Measurements from ENCODE around the gene WNT7B. TPM values are rescaled to one million over a fixed set of nuclear protein-coding genes. Genes with fewer than 3 reads are reported as not detected.

Gene WNT7B
- total RNA-seq, 1 donor from 2014 or later: not detected

DNA sequence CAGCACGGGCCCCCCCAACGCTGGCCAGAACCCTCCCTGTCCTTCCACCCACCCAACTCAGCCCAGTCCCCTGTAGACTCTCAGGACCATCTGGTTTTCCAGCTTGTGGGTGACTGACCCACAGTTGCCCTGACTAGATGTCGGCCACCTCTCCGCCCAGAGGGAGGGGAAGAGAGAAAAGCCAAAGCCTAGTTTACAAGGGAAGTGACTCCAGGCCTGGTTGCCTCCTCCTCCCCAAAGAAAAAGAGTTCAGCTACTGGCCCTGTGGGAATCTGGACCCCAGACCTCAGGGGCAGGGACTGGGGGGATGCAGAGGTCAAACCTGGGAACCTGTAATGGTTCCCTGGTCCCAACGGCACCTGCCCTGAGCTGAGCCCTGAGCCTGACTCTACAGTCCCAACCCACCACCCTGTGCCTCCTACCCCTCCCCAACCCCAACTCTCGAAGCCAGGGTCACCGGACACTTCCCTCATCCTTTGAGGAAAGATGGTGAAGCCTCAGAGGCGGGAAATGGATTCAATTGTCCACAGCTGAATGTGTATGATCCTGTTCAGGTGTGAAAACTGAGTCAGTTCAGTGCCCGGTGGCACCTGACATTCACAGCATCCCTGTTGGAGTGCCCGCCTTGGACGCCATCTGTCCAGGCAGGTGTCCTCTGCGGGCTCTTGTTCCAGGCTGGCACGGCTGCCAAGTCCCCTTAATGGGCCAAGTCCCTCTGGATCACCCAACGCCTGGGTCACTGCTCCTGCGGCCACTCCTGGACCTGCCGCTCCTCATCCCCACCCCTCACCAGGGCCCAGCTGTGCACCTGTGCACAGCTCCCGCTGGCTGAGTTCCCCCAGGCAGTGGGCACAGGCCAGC lies 21.0 kb upstream of the WNT7B start:
- intact Hi-C loops (cut with DNase I): loop anchor here (5.0 to 10.0 kb wide), 3 partner anchors 249 to 547 kb away; no protein-coding TSS in a partner anchor
- DNase-seq (ENCODE audit: low spot score): no peak

DNA sequence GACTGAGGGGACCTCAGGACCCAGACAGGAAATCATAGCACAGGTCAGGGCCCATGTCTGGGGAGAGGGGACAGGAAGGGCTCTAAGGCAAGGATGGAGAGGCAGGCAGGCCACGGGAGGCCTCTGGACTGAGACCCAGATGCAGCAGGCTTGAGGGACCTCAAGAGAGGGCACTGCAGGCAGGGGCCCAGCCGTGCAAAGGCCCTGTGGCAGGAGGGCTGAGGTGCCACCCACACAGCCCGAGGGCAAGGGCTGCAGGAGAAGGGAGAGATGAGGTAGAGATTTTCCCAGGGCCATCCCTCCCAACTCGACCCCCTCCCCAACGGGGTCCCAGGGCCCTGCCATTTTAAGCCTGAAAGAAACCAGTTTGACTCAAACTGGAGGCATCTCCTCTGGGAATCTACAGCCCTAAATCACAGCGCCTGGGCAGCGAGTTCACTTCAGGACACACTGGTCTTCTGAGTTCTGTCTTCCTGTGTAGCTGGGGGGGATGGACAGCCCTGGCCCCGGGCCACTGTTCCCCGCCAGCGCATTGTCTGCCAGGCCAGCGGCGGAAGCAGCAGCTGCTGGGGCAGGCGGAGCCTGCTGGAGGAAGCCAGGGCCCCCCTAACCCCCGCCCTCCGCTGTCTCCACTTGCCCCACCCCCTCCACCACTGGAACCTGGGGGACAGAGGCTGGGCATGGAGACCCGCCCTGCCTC lies 20.3 kb upstream of the WNT7B start:
- intact Hi-C loops (cut with DNase I): loop anchor here (5.0 to 10.0 kb wide), 3 partner anchors 250 to 548 kb away; no protein-coding TSS in a partner anchor
- DNase-seq (ENCODE audit: low spot score): peak; percentile 93

DNA sequence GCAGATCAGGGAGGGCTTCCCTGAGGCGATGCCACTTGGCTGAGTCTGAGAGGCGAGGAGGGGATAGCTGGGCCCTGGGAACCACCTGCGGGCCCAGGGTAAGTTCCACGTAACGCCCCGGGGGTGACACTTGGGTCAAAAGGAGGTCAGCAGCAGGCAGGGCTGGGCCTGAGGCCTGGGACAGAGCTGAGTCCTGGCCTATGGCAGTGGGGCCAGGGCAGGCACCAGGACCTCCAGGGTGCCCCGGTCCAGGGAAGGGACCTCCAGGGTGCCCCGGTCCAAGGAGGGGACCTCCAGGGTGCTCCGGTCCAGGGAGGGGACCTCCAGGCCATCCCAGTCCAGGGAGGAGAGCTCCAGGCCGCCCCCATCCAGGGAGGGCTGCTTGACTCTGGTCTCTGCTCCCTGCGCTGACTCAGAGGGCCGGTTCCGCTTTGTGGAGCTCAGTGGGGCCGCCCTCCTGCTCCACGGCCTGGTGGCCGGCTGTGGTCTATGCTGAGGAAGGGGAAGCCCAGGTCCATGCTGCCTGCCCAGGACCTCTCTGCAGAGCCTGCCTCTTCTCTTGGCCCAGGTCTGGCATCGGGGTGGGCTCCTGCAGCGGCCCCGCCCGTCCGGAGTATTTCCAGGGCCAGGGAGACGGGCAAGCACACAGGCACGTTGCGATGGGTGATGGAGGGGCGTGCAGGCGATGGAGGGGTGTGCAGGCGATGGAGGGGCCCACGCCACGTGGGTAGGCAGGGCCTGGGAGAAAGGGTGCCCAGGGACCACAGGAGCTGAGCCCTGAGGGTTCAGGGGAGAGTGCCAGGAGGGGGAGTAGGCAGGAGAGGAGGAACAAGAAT lies 19.5 kb upstream of the WNT7B start:
- intact Hi-C loops (cut with DNase I): loop anchor here (5.0 to 10.0 kb wide), 3 partner anchors 251 to 548 kb away; no protein-coding TSS in a partner anchor
- peak; percentile 89 for DNase-seq (ENCODE audit: low spot score)

DNA sequence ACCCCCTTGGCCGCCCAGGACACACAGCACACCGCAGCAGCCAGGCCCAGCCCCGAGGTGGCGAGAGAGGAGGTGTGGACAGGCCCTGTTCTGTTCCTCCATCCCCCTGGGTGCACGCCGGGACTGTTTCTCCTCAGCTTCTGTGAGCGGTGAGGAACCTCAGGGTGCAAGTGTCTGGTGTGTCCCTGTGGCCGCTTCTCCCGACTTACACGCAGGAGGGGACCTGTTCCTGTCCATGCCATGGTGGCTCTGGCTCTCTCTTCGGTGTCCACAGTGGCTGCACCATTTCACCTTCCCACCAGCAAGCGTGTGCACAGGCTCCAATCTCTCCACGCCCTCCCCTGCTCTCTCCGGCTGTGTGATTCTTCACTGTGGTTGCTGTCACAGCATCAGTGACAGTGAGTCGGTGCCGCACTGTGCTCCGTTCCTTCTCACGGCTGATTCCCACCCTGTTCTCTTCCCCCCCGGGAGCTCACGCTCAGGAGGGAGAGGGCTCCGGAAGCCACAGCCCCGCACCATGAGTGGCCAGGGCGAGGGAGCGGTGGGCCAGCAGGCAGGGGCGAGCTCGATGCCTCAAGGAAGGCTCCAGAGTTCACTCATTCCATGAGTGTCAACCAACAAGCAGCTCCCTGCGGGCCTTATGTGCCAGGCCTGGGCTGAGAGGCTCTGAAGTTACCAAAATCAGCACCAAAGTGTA lies 18.6 kb upstream of the WNT7B start:
- intact Hi-C loops (cut with DNase I): loop anchor here (1.0 to 10.0 kb wide), 4 partner anchors 121 to 549 kb away; no protein-coding TSS in a partner anchor
- no peak for DNase-seq (ENCODE audit: low spot score)

DNA sequence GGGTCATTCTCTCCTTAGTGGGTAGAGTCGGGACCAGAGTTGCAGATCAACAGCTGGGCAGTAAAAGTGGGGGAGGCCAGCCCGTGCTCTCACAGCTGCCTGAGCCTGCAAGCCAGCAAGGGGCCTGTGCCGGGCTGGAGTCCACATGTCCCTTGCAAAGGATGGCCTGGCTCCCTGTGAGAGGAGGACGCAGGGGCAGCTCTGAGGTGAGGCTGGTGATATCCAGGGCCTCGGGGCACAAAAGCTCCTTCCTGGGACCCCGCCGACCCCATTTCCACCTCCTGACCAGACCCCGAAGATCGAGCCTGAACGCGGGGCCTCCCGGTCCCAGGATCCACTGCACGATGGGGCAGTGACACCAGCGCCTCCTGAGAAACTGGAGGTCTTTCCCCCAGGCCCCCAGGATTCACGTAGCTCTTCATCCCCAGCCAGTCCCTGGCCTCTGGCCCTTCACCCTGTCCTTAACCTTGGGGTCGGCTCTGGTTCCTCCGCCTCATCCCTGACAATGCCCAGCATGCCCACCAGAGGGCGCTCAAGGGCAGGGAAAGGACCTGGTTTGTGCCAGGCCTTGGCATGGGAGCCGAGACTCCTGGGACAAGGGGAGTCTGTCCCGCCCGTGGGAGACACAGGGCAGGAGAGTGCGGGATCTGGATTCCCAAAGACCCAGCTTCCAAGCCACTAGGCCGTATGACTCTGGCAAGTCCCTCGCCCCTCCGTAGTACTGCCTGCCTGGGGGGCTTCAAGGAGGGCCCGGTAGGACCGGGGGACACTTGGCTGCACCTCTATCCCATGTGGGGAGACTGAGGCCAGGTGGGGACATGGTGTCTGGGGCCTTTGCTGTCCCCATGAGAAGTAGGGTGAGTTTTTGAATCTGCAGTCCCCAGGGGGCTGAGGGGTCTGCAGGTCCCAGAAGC lies 17.8 kb upstream of the WNT7B start:
- intact Hi-C loops (cut with DNase I): loop anchor here (1.0 to 10.0 kb wide), 4 partner anchors 122 to 550 kb away; no protein-coding TSS in a partner anchor
- DNase-seq (ENCODE audit: low spot score): peak; percentile 93

DNA sequence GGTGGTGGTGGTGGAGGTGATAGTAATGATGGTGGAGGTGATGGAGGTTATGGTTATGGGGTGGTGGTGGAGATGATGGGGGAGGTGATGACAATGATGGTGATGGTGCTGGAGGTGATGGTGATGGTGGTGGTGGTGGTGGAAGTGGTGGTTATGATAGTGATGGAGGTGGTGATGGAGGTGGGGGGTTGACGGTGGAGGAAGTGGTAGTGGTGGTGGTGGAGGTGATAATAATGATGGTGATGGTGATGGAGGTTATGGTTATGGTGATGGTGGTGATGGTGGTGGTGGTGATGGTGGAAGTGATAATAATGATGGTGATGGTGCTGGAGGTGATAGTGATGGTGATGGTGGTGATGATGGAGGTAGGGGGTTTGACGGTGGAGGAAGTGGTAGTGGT lies 16.9 kb upstream of the WNT7B start:
- DNase-seq (ENCODE audit: low spot score): no peak
- intact Hi-C loops (cut with DNase I): loop anchor here (10.0 kb wide), 1 partner anchor 551 kb away; no protein-coding TSS in a partner anchor

DNA sequence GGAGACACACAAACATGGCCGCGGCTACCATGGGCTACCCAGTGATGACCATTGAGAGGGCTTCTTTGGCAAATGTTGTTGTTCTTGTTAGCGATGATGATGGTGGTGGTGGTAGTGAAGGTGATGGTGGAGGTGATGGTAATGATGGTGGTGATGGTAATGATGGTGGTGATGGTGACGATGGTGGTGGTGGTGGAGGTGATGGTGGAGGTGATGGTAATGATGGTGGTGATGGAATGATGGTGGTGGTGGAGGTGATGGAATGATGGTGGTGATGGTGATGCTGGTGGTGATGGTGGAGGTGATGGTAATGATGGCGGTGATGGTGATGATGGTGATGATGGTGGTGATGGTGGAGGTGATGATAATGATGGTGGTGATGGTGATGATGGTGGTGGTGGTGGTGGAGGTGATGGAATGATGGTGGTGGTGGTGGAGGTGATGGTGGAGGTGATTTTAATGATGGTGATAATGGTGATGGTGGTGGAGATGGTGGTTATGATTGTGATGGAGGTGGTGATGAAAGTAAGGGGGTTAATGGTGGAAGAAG lies 16.3 kb upstream of the WNT7B start:
- intact Hi-C loops (cut with DNase I): loop anchor here (10.0 kb wide), 1 partner anchor 552 kb away; no protein-coding TSS in a partner anchor
- no peak for DNase-seq (ENCODE audit: low spot score)

DNA sequence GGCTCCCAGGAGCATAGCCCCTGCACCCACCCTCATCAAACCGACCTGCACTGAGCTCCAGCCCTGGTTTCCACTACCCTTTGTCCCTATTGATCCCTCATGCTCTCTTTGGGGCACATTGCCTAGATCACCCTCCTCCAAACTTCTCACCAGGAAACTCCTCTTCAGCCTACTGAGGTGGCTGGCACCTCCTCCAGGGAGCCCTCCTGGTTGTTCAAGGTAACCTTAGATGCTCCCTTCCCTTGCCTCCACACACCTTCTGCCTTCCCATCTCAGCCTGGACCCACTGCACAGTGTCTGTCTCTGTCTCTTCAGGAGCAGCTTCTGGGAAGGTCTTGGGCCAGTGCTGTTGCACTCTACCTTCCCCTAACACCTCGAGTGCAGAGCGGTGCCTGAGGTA lies 15.8 kb upstream of the WNT7B start:
- no peak for DNase-seq (ENCODE audit: low spot score)
- intact Hi-C loops (cut with DNase I): loop anchor here (10.0 kb wide), 1 partner anchor 552 kb away; no protein-coding TSS in a partner anchor

DNA sequence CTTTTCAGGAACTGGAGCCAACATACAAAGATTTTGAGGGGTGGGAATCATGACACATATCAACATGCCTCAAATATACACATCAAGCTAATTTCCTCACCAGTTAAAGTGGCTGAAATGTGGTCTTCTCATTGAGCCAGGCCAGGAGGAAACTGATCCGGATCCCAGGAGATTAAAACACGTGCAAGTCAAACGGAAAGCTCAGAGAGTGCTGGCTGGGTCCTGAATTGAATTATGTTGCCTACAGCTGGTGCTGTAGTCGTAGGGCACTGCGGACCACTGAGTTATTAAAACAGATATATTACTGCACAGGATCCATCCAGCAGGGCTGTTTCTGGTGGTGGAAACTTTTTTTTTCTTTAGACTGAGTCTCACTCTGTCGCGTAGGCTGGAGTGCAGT lies 14.1 kb upstream of the WNT7B start:
- no peak for DNase-seq (ENCODE audit: low spot score)
- intact Hi-C loops (cut with DNase I): loop anchor here (10.0 kb wide), 1 partner anchor 554 kb away; no protein-coding TSS in a partner anchor

DNA sequence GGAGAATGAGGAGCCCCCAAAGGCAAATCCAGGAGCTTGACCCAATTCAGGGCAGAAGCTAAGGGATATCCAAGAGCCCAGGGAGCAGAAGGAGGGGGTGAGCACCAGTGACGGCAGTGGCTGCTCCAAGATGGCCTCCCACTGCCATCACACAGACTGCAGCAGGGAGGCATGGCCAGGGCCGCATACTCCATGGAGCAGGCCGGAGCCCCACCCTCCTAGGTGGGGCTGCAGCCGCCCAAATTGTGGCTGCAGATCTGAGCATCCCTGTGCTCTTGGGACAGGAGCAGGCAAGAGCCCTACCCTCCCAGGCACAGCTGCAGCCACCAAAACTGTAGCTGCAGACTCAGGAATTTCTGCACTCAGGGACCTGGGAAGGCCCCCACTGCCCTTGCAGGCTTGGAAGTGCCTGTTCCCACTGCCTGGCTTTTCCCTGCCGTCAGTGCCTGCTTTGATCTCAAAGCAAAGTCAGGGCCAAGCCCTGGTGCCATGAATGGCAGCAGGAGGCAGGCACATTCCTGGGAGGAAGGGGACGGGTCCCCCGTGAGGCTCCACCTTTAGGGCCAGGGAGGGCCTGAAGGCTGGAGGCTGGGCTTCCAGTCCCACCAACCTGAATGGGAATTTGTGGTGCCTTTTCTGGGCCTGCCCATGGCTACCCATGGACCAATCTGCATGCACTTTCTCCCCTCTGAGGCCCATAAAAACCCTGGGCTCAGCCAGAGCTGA lies 10.3 kb upstream of the WNT7B start:
- intact Hi-C loops (cut with DNase I): loop anchor here (5.0 kb wide), 1 partner anchor 330 kb away; no protein-coding TSS in a partner anchor
- DNase-seq (ENCODE audit: low spot score): no peak

DNA sequence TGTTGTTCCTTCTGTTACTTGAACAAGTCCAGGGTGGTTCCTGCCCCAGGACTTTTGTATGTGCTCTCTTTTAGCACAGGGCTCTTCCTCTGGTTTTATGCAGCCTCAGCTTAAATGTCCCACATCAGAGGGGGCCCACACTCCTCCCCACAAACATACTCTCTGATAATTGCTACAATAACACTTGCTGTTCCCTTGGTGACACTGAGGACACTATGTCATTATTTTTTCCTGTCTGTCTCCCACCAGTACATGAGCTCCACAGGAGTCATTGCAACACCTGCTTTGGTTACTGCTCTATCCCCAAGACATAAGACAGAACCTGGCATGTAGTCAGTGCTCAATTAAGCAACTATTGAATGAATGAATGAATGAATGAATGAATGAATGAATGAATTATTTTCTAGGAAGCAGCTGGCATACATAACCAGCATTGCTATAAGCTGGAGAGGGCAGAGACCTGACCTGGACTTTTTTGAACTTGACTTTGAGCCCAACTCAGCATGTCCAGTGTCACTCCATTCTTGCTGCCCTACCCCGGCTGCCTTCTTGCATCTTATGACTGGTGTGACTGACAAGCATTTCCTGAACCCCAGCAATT lies 7.5 kb upstream of the WNT7B start:
- intact Hi-C loops (cut with DNase I): no loop called here
- DNase-seq (ENCODE audit: low spot score): no peak

DNA sequence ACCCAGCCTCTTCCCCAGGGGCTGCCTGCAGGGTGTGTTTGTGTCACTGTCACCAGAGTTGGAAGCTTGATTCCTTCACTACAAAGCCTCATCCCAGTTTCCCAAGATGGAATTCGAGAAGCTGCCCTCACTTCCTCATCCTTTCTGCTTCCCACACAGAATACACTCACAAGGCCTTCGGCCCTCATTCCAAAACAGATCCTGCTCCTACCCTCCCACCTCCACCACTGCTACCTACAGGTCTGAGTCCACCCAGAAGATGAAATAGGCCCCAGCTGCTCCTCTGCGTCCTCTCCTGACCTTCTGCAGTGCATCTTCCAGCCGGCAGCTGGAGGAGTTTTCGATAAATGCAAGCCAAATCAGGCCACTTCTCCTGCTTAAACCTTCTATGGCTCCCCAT lies 6.8 kb upstream of the WNT7B start:
- no peak for DNase-seq (ENCODE audit: low spot score)
- intact Hi-C loops (cut with DNase I): no loop called here

DNA sequence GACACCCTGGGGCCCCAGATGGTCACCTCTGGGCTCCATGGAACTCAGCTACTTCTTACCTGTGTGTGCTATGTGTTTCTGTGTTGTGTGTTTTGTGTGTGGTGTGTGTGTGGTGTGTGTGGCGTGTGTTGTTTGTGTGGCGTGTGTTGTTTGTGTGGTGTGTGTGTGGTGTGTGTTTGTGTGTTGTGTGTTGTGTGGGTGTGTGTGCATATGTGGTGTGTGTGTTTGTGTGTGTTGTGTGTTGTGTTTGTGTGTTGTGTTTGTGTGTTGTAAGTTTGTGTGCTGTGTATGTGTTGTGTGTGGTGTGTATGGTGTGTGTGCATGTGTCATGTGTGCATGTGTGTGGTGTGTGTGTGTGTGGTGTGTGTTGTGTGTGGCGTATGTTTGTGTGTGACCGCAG lies 3.8 kb upstream of the WNT7B start:
- no peak for DNase-seq (ENCODE audit: low spot score)
- intact Hi-C loops (cut with DNase I): no loop called here

DNA sequence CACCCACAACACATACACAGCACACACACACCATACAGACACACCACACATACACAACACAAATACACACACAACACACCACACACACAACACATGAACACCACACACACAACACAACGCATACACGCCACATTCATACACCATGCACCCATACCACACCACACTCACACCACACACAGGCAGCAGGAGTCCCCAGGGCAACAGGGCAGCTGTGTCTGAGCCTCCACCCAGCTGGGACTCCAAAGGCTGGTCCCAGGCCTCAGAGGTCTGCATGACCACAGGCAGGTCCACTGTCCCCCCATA lies 3.3 kb upstream of the WNT7B start:
- intact Hi-C loops (cut with DNase I): no loop called here
- DNase-seq (ENCODE audit: low spot score): no peak

DNA sequence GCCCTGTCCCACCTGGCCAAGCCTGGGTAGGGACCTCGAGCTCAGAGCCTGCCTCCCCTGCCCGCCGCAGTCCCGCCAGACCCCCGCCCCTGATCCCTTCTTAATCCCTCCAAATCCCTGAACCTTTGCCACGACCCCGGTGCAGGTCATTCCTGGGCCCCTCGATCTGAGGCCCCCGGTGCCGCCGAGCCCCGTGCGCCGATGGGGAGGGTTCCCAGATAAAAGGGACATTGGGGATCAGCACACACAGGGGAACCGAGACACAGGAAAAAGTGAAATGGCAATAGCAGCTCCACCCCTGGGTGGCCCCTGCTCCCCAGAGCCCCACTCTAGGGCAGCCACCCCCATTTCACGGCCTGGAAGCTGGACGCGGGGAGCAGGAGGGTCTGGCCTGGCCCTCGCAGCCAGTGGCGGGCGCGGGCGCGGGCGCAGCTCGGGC lies 1.3 kb upstream of the WNT7B start:
- no peak for DNase-seq (ENCODE audit: low spot score)
- intact Hi-C loops (cut with DNase I): no loop called here

DNA sequence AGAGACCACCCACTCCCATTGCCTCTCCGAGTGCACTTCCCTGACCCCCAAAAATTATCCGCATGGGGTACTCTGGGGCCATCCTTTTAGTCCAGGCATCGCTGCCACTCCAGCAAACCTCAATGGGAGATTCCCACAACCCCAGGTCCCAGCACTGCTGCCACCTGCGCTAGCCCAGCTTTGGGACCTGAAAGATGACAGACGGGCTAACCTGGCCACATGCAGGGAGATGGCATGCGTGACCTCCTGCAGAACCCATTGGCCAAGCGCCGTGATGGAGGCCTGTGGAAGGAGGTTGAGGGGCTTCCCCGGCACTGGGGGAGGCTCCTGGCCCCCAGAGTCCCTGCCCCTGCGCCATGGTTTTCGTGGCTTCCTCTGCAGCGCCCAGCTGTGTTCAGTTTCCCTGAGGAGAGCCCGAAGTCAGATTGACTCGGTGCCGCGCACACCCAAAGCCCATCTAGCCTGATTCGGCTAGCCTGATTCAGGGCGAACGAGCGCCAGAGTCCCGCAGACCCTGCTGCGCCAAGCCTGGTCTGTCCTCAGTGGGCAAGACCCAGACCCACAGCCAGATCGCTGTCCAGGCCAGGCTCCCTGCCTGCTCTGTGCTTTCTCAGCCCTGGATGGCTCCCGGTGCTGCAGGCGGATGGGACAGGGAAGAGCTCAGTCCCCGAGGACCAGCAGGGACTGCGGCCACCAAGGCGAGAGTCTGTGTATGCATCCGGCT lies 751 bp upstream of the WNT7B start:
- intact Hi-C loops (cut with DNase I): no loop called here
- no peak for DNase-seq (ENCODE audit: low spot score)

All from cardiac septum (tissue), 1 donor.